GM21447 (cell line): Measurements from ENCODE around the gene SLC22A4.
A peak's percentile ranks its signal among the peaks of the same experiment; 100 is the strongest.

ENCODE experiments used
- ATAC-seq: cut with Tn5 transposase; IDR thresholded peaks from one replicate; pipeline ENCODE4 v1.9.1; 2021; ENCODE audit not compliant: unreplicated experiment

The SLC22A4 gene

DNA sequence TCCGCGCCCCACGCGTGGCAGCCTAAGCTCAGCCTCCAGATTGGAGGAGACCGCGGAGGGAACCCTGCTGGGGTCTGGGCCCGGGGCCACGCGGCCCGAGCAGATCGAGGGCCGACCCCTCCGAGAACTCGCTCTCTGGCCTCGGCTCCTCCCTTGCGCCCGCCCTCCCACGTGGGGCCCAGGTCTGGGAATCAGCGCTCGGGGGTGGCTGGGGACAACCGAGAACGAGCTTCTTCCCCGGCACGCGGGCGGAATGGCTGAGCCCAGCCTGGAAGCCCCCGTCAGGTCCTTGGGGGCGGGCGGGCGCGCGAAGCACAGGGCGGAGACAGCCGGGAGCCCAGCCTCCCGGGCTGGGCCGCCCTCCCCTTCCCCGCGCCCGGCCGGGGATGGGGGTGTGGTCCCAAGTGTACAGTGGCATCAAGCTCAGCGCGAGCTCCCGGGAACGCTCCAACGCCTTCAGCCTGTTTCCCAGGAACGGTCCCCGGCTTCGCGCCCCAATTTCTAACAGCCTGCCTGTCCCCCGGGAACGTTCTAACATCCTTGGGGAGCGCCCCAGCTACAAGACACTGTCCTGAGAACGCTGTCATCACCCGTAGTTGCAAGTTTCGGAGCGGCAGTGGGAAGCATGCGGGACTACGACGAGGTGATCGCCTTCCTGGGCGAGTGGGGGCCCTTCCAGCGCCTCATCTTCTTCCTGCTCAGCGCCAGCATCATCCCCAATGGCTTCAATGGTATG lies at the start of gene SLC22A4:
TSS of gene SLC22A4 (plus strand) at position 403 of the 736 bp plus-strand sequence. CDS start at position 626, 223 bp downstream.
- ATAC-seq: peak; percentile 49

DNA sequence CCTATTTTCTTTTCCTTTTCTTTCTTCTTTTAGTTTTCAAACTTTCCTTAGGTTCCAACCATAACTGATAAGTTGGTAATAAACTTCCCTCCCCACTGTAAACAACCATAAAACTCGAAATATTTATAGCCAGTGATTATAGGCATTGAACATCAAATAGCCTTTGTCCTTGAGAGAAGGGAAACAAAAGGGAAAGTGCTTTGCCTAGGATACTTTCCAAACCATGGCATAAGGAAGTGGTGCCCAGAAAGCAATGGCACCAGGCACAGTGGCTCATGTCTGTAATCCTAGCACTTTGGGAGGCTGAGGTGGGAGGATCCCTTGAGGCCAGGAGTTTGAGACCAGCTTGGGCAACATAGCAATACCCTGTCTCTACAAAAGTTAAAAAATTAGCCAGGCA lies 48.6 kb upstream of the SLC22A4 start:
- no peak for ATAC-seq

- no peak for ATAC-seq
Observed at GRCh38 chr5:132246806-132247205, 47.4 kb upstream of the SLC22A4 start.

DNA sequence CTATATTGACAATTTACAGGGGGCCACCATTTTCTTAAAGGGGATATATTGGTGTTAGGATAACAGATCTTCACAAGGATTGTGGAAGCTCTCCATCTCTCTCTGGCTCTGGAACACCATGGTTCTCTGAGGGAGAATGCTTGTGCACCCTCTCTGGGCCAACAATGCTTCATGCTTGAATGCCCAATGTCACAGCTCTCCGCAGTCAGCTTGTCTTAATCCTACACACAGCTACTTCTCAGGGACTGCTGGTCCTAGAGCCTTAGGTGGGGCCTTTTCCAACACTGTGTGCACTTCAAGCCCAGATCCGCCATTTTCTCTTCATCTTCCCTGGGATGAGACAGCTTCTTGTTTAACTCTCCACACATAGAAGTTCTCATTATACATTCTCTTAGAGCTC lies 43.6 kb upstream of the SLC22A4 start:
- no peak for ATAC-seq

GRCh38 chr5:132251220-132251725 lies 42.9 kb upstream of the SLC22A4 start:
- no peak for ATAC-seq

- ATAC-seq: no peak
Observed at GRCh38 chr5:132253008-132253441, 41.2 kb upstream of the SLC22A4 start.

- ATAC-seq: no peak
Observed at GRCh38 chr5:132253452-132254320, 40.5 kb upstream of the SLC22A4 start.

DNA sequence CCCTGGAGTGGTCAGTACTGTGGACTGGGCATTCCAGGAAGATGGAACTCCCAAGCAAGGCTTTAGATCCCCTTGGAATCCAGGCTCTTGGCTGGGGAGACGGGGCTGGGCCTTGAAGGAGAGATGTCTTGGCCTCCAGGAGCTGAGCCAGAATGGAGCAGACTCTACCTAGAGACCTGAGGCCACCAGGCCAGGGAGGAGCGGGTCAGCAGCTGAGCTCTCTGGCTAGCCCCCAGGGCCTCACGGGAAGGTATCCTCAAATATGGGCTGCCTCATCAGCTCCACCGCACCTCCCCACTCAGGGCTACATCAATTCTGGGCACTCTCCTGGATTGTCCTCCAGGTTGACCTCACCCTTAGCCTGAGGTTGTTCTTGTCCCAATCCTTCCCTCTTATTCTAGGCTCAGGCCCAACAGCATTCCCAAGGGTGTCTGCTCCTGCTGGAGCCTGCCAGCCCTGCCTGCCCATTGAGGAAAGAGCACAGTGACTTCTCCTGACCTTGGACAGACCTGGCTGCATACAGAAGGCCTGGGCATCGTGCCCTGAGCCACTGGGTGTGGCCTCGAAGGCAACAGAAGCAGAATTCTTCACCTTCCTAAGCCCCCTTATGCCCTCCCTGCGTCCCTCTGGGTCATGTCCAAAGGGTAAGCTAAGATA lies 39.7 kb upstream of the SLC22A4 start:
- ATAC-seq: no peak

DNA sequence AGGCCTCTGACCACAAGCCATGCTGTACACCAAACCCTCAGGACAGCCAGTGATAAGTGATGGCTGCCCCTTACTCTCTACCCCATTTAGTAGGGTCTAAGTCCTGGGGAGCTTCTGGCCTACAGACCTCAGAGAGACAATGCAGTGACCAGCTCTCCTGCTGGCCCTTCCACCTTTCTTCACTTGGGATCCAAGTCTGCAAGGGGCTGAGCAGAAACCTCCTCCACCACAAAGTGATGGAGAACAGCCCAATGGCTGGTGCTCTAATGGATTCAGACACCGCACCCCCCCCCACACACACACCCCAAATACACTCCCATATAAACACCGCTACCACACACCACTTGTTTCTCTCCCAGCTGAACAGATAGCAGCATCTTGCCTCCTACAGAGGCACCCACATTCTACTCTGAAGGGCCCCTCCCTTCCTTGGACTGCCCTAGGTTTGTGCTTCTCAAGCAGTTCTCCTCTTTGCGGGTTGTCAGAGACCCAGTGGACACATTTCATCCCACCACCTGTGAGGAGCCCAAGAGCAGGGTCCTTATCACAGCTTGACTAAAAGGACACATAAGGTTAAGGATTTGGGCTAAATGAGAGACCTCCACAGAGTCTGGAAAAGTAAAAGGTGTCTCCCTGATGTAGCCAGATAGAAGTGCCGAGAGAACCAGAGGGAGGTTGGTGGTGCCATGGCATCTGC lies 38.0 kb upstream of the SLC22A4 start:
- ATAC-seq: no peak

- ATAC-seq: no peak
Observed at GRCh38 chr5:132256783-132257130, 37.4 kb upstream of the SLC22A4 start.

DNA sequence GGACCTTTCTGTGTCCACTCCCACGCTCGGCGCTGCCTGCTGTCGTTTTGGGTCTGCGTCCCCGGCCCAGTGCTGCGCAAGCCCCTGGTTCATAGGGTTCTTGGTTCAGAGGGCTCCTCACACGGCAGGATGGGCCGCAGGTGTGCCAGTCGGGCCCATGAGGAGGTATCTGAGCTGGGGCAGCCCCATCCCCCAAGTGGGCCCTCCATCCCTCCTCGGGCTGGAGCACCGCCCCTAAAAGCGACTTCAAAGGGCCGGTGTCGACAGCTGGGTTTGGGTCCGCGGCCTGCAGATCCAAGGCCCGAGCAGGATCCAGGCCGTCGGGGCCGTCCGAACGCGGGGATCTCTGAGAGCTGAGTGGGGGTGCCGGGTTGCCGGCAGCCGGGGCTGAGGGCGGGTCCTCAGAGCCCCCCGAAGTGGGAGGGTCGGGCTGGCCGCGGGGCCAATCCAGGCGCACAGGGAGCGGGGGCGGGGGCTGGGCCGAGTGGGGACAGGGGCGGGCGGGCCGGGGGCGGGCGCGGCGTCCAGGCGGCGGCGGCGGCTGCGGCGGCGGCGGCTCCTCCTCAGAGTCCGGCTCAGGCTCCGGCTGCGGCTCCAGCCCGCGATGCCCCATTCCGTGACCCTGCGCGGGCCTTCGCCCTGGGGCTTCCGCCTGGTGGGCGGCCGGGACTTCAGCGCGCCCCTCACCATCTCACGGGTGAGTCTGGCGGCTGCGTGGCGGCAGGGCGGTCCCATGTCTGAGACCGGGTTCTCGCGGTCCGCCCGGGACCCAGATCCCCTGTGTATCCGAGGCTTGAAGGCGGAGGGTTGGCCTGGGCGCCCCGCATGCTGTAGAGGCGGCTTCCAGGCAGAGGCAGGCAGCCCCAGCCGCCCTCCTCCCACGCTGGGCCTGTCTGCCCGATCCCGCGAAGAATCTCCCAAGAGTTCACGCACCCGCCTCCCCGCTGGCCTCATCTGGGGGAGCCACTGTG lies 36.8 kb upstream of the SLC22A4 start, which contains the start of gene PDLIM4:
TSS of gene PDLIM4 (plus strand) at position 566 of the 971 bp plus-strand sequence. CDS start at position 605, 39 bp downstream.
- no peak for ATAC-seq

GRCh38 chr5:132258102-132259068 lies 35.8 kb upstream of the SLC22A4 start:
- ATAC-seq: no peak

DNA sequence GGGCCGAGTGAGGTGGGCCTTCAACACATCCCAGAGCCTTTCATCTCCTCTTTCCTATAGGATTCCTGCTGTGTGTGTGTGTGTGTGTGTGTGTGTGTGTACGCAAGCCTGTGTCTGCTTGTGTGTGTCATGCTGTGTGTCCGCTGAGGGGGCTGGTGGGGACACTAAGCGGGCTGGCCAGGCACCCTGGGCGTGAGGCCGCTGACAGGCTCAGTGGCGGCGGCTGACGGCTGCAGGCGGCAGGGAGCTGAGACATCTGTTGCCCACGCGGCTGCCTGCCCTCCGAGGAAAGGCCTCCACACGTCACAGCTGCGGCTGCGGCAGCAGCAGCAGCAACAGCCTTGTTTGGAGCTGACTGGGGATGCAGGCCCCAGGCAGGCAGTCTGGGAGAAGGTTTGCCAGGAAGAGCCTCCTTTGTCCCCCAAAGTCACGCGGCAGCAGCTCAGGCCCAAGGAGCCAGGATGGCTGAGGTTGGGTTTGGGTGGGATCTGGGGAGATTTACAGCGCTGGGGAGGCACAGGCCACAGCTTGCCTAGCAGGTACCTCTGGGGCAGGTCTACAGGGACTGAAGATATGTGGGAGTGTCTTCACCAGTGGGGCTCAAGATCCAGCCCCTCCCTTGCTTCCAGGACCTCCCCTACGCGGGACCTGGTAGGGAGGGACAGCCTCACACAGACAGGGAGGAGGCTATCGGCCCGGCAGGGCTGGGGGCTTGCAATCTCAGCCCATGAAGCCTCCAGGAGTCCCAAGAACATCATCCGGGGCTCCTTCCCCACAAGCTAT lies 34.9 kb upstream of the SLC22A4 start:
- no peak for ATAC-seq

DNA sequence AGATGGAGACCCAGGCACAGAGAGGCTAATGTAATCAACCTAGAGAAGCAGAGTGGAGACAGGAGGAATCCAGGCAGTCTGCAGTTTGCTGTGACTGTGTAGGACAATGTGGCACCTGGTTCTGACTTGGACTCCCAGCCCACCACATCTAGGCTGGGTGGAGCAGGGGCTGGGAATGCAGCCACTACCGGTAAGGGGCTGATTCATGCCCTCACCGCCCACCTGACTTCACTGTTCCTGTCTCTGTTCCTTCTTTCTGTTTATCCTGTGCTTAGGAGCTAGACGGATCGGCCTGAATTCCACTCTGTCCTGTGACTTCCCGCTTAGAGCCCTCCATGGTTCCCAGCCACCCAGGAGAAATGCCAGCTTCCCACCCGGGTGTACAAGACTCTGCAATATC lies 34.1 kb upstream of the SLC22A4 start:
- ATAC-seq: no peak

- ATAC-seq: peak; percentile 73
Observed at GRCh38 chr5:132260714-132261551, 33.3 kb upstream of the SLC22A4 start.
